HepG2 (cell line): ENCODE results near the gene ANTKMT. TPM values are rescaled to one million over a fixed set of nuclear protein-coding genes. Genes with fewer than 3 reads are reported as not detected.
A peak's percentile ranks its signal among the peaks of the same experiment; 100 is the strongest.

Experiments used
- ADNP ChIP-seq: sonication (generic); formaldehyde crosslinking; IDR thresholded peaks from 2 replicates; pipeline ENCODE4 v1.4.0; 2020; ENCODE audit warnings: missing genetic modification reagents
- ATF4 ChIP-seq, 2 experiments: fragments of 450-650 bp in 1 of 2; sonication (generic) in 1 of 2; formaldehyde crosslinking; IDR thresholded peaks; 2 replicates each; pipeline versions ENCODE4 v1.5.0 to v1.8.0; 2020 to 2022; ENCODE audit warnings: mild to moderate bottlenecking in 1 of 2, missing genetic modification reagents in 1 of 2
- CCAR2 ChIP-seq: fragments of 200-400 bp; formaldehyde crosslinking; optimal IDR thresholded peaks from 2 replicates; pipeline ENCODE3; 2018; ENCODE audit warnings: low read depth, mild to moderate bottlenecking, low read length, moderate library complexity
- DZIP1 ChIP-seq: sonication (generic); formaldehyde crosslinking; IDR thresholded peaks from 2 replicates; pipeline ENCODE4 v1.5.0; 2020; ENCODE audit warnings: mild to moderate bottlenecking, missing genetic modification reagents
- HOXA3 ChIP-seq: sonication (generic); formaldehyde crosslinking; IDR thresholded peaks from 2 replicates; pipeline ENCODE4 v1.5.0; 2020; ENCODE audit warnings: missing genetic modification reagents
- KLF6 ChIP-seq: IDR thresholded peaks from 2 replicates; pipeline ENCODE4 v1.8.0; 2016; ENCODE audit warnings: missing biosample characterization, missing genetic modification reagents
- NFKBIZ ChIP-seq: IDR thresholded peaks from 2 replicates; pipeline ENCODE4 v1.6.1; 2018; ENCODE audit warnings: missing genetic modification reagents, missing compliant biosample characterization
- PLSCR1 ChIP-seq: sonication (generic); formaldehyde crosslinking; IDR thresholded peaks from 2 replicates; pipeline ENCODE4 v1.5.0; 2020; ENCODE audit warnings: missing genetic modification reagents, mild to moderate bottlenecking, borderline replicate concordance
- REXO4 ChIP-seq: sonication (generic); formaldehyde crosslinking; IDR thresholded peaks from 2 replicates; pipeline ENCODE4 v1.8.0; 2022; ENCODE audit warnings: missing genetic modification reagents, mild to moderate bottlenecking, borderline replicate concordance
- RXRA ChIP-seq: sonication (generic); formaldehyde crosslinking; IDR thresholded peaks from 2 replicates; pipeline ENCODE4 v1.5.1; 2020; ENCODE audit warnings: missing genetic modification reagents
- SIN3A ChIP-seq: IDR thresholded peaks from 2 replicates; pipeline ENCODE4 v1.6.1; 2011; ENCODE audit warnings: low read depth, mild to moderate bottlenecking, control low read depth, low read length, borderline replicate concordance
- SIX1 ChIP-seq: sonication (generic); formaldehyde crosslinking; IDR thresholded peaks from 2 replicates; pipeline ENCODE4 v1.4.0; 2020; ENCODE audit warnings: missing genetic modification reagents, borderline replicate concordance
- SPEN ChIP-seq: sonication (generic); formaldehyde crosslinking; IDR thresholded peaks from 2 replicates; pipeline ENCODE4 v1.5.1; 2020; ENCODE audit warnings: low read depth, mild to moderate bottlenecking, missing genetic modification reagents
- TFAP4 ChIP-seq: sonication (generic); IDR thresholded peaks from 2 replicates; pipeline ENCODE4 v1.6.1; 2016; ENCODE audit warnings: low read depth, borderline replicate concordance
- TOPORS ChIP-seq: sonication (generic); formaldehyde crosslinking; IDR thresholded peaks from 2 replicates; pipeline ENCODE4 v1.8.0; 2023; ENCODE audit warnings: mild to moderate bottlenecking, missing genetic modification reagents
- ZBTB3 ChIP-seq: sonication (generic); formaldehyde crosslinking; IDR thresholded peaks from 2 replicates; pipeline ENCODE4 v1.4.0; 2020; ENCODE audit warnings: low read depth, mild to moderate bottlenecking, moderate library complexity, missing genetic modification reagents, borderline replicate concordance
- ZNF235 ChIP-seq: sonication (generic); formaldehyde crosslinking; IDR thresholded peaks from 2 replicates; pipeline ENCODE4 v1.8.1; 2023; ENCODE audit warnings: mild to moderate bottlenecking, missing genetic modification reagents, borderline replicate concordance
- ZNF274 ChIP-seq: sonication (generic); formaldehyde crosslinking; IDR thresholded peaks from 2 replicates; pipeline ENCODE4 v1.5.1; 2020; ENCODE audit warnings: mild to moderate bottlenecking, missing genetic modification reagents
- ZNF3 ChIP-seq: IDR thresholded peaks from 2 replicates; pipeline ENCODE4 v1.7.0; 2017; ENCODE audit warnings: inconsistent platforms
- ZNF34 ChIP-seq: sonication (generic); formaldehyde crosslinking; IDR thresholded peaks from 2 replicates; pipeline ENCODE4 v1.4.0; 2020; ENCODE audit warnings: mild to moderate bottlenecking, missing genetic modification reagents, borderline replicate concordance
- ZNF383 ChIP-seq: sonication (generic); formaldehyde crosslinking; IDR thresholded peaks from 2 replicates; pipeline ENCODE4 v1.4.0; 2020; ENCODE audit warnings: missing genetic modification reagents, mild to moderate bottlenecking, borderline replicate concordance
- ZNF639 ChIP-seq: conservative IDR thresholded peaks from 2 replicates; pipeline ENCODE4 v1.6.1; 2018; ENCODE audit warnings: missing genetic modification reagents
- ZNF772 ChIP-seq: sonication (generic); formaldehyde crosslinking; IDR thresholded peaks from 2 replicates; pipeline ENCODE4 v1.5.0; 2020; ENCODE audit warnings: mild to moderate bottlenecking, missing genetic modification reagents
- polyA plus RNA-seq, 8 experiments: library from polyadenylated mRNA; depleted of rRNA in 3 of 8; stranded (reverse) in 7 of 8; unstranded in 1 of 8; fragments of >200 nt; fragmentation: Illumina TruSeq in 4 of 8; extraction: Trizol in 4 of 8; gene quantifications; 2 replicates each; pipeline versions ENCODE4 v1.2.1 to v1.2.3, GENCODE V29; 2011 to 2016; ENCODE audit warnings: low read depth in 4 of 8, missing spikeins in 1 of 8, mixed read lengths in 1 of 8; ENCODE audit not compliant: insufficient read depth in 1 of 8
- total RNA-seq, 5 experiments: library from RNA; depleted of rRNA; stranded (reverse); fragments of >200 nt; fragmentation: Illumina TruSeq; extraction: Trizol; gene quantifications; 2 replicates each; pipeline ENCODE4 v1.2.3, GENCODE V29; 2016; ENCODE audit warnings: low read depth in 1 of 5

ANTKMT gene
- total and polyA plus RNA-seq, 2 of the 13 experiments (the other 11 are each of a cell fraction or from before 2014, with no cell fraction given): 7.5 to 47.8 TPM

GRCh38 chr16:720990-721764 is at the start of gene ANTKMT (continued):
- peak; percentile 56 for TF ChIP-seq DZIP1 (CRISPR knock-in tag)
- TF ChIP-seq SPEN (CRISPR knock-in tag): peak; percentile 84
- TF ChIP-seq HOXA3 (CRISPR knock-in tag): peak; percentile 82
- TF ChIP-seq NFKBIZ (CRISPR knock-in tag): no peak
- TF ChIP-seq TFAP4: peak; percentile 21; the same call in 1 of the 2 replicates
- TF ChIP-seq ZNF235 (CRISPR knock-in tag): no peak
- TF ChIP-seq ZNF3 (CRISPR knock-in tag): no peak
- no peak for TF ChIP-seq PLSCR1 (CRISPR knock-in tag)
- TF ChIP-seq SIX1: no peak
- 0 out of 2 replicates have a peak, but pooled peaks have one; percentile 67 for TF ChIP-seq ZNF34
- 0 out of 2 replicates have a peak, but pooled peaks have one; percentile 23 for TF ChIP-seq REXO4 (CRISPR knock-in tag)
- no peak for TF ChIP-seq CCAR2
- no peak for TF ChIP-seq RXRA
- TF ChIP-seq ZNF772 (CRISPR knock-in tag): peak; percentile 56
- no peak for TF ChIP-seq ADNP
- no peak for TF ChIP-seq KLF6 (CRISPR knock-in tag)
- peak; percentile 74 for TF ChIP-seq ZNF639 (CRISPR knock-in tag)
- no peak for TF ChIP-seq ATF4 (CRISPR knock-in tag; IDR thresholded peaks at IDR 0.05)
- TF ChIP-seq ZNF274 (CRISPR knock-in tag): peak; percentile 87
- no peak for TF ChIP-seq ZBTB3 (CRISPR knock-in tag)
- peak; percentile 42; the same call in 1 of the 2 replicates for TF ChIP-seq TOPORS (CRISPR knock-in tag)
- TF ChIP-seq SIN3A: peak; percentile 76; the same call in 1 of the 2 replicates
- TF ChIP-seq ZNF383: no peak
